ENCODE results near the gene NR2F2.

Gene NR2F2

GRCh38 chr15:96293441-96293840 is 37.1 kb upstream of the NR2F2 start:
- H3K18ac ChIP-seq (ENCODE audit: low read length): no peak overlapping the region
- H4K8ac ChIP-seq (ENCODE audit: low read depth, low read length): no peak overlapping the region
- no peak overlapping the region for H4K5ac ChIP-seq (ENCODE audit: low read length)
- no peak overlapping the region for H2AK5ac ChIP-seq (ENCODE audit: low read length)
- no peak overlapping the region for H2BK15ac ChIP-seq (replicated peaks; ENCODE audit: low read depth)
- H3K23ac ChIP-seq (ENCODE audit: low read length): no peak overlapping the region
- DNase-seq: no peak
- no peak overlapping the region for H3K4ac ChIP-seq (ENCODE audit: low read depth, low read length)
- no peak overlapping the region for H2BK120ac ChIP-seq (ENCODE audit: low read depth, low read length)
- no peaks in the 10 kb centered on the region for H3K36me3 ChIP-seq (ENCODE audit: control insufficient read depth, insufficient read depth, low read length)
- no peak overlapping the region for H3K4me3 ChIP-seq (ENCODE audit: low read length)
- no peaks in the 10 kb centered on the region for H3K79me1 ChIP-seq (ENCODE audit: low read length)
- no peaks in the 10 kb centered on the region for H3K79me2 ChIP-seq (ENCODE audit: control insufficient read depth, insufficient read depth, low read length)
- no peak overlapping the region for H3K56ac ChIP-seq (ENCODE audit: low read length)
- no peak overlapping the region for H3K9ac ChIP-seq (ENCODE audit: low read length)
- no peak overlapping the region for H2BK5ac ChIP-seq (ENCODE audit: low read length)
- H3K27ac ChIP-seq (ENCODE audit: low read depth, low read length): no peak overlapping the region
- no peaks in the 10 kb centered on the region for H3K4me1 ChIP-seq (ENCODE audit: control insufficient read depth, low read depth, low read length)
- no CpG with 5 or more reads among the region's 4 CpGs for WGBS (ENCODE audit: extremely low coverage, insufficient coverage, low lambda C conversion rate)
- H3K27me3 ChIP-seq (ENCODE audit: insufficient read depth, low read length, poor library complexity): no peaks in the 10 kb centered on the region
- H3K4me2 ChIP-seq (ENCODE audit: low read length): no peak overlapping the region

GRCh38 chr15:96294766-96295165 is 35.7 kb upstream of the NR2F2 start:
- no peak overlapping the region for H3K4me3 ChIP-seq (ENCODE audit: low read length)
- no peak overlapping the region for H3K4me2 ChIP-seq (ENCODE audit: low read length)
- no peaks in the 10 kb centered on the region for H3K79me2 ChIP-seq (ENCODE audit: control insufficient read depth, insufficient read depth, low read length)
- H3K27ac ChIP-seq (ENCODE audit: low read depth, low read length): no peak overlapping the region
- no peak overlapping the region for H4K8ac ChIP-seq (ENCODE audit: low read depth, low read length)
- H3K56ac ChIP-seq (ENCODE audit: low read length): no peak overlapping the region
- no peak overlapping the region for H2BK15ac ChIP-seq (replicated peaks; ENCODE audit: low read depth)
- no peak overlapping the region for H3K4ac ChIP-seq (ENCODE audit: low read depth, low read length)
- H3K27me3 ChIP-seq (ENCODE audit: insufficient read depth, low read length, poor library complexity): no peaks in the 10 kb centered on the region
- H3K36me3 ChIP-seq (ENCODE audit: control insufficient read depth, insufficient read depth, low read length): no peaks in the 10 kb centered on the region
- no peak for DNase-seq
- H3K4me1 ChIP-seq (ENCODE audit: control insufficient read depth, low read depth, low read length): no peaks in the 10 kb centered on the region
- H3K18ac ChIP-seq (ENCODE audit: low read length): no peak overlapping the region
- H2BK5ac ChIP-seq (ENCODE audit: low read length): no peak overlapping the region
- no peaks in the 10 kb centered on the region for H3K79me1 ChIP-seq (ENCODE audit: low read length)
- no peak overlapping the region for H3K23ac ChIP-seq (ENCODE audit: low read length)
- no peak overlapping the region for H2BK120ac ChIP-seq (ENCODE audit: low read depth, low read length)
- no CpG with 5 or more reads among the region's 4 CpGs for WGBS (ENCODE audit: extremely low coverage, insufficient coverage, low lambda C conversion rate)
- no peak overlapping the region for H3K9ac ChIP-seq (ENCODE audit: low read length)
- no peak overlapping the region for H4K5ac ChIP-seq (ENCODE audit: low read length)
- no peak overlapping the region for H2AK5ac ChIP-seq (ENCODE audit: low read length)

- Histone ChIP-seq H3K27me3 (ENCODE audit: insufficient read depth, low read length, poor library complexity) (no peaks in the 10 kb centered on the region), H2AK5ac (ENCODE audit: low read length) (no peak overlapping the region), H3K79me1 (ENCODE audit: low read length) (no peaks in the 10 kb centered on the region), H4K8ac (ENCODE audit: low read depth, low read length) (no peak overlapping the region), H3K9ac (ENCODE audit: low read length) (no peak overlapping the region), H3K4me2 (ENCODE audit: low read length) (no peak overlapping the region), H3K56ac (ENCODE audit: low read length) (no peak overlapping the region), H2BK120ac (ENCODE audit: low read depth, low read length) (no peak overlapping the region), H2BK15ac (replicated peaks; ENCODE audit: low read depth) (no peak overlapping the region), H2BK5ac (ENCODE audit: low read length) (no peak overlapping the region), H4K5ac (ENCODE audit: low read length) (no peak overlapping the region), H3K4me1 (ENCODE audit: control insufficient read depth, low read depth, low read length) (no peaks in the 10 kb centered on the region), H3K4ac (ENCODE audit: low read depth, low read length) (no peak overlapping the region), H3K4me3 (ENCODE audit: low read length) (no peak overlapping the region), H3K18ac (ENCODE audit: low read length) (no peak overlapping the region), H3K27ac (ENCODE audit: low read depth, low read length) (no peak overlapping the region), H3K23ac (ENCODE audit: low read length) (no peak overlapping the region), H3K36me3 (ENCODE audit: control insufficient read depth, insufficient read depth, low read length) (no peaks in the 10 kb centered on the region), H3K79me2 (ENCODE audit: control insufficient read depth, insufficient read depth, low read length) (no peaks in the 10 kb centered on the region)
- WGBS (ENCODE audit: extremely low coverage, insufficient coverage, low lambda C conversion rate): no CpG with 5 or more reads among the region's 9 CpGs
- no peak for DNase-seq
Measured at GRCh38 chr15:96296264-96296663, 34.2 kb upstream of the NR2F2 start.

GRCh38 chr15:96297783-96298182 is 32.7 kb upstream of the NR2F2 start:
- Histone ChIP-seq H3K23ac (ENCODE audit: low read length) (no peak overlapping the region), H2AK5ac (ENCODE audit: low read length) (no peak overlapping the region), H2BK15ac (replicated peaks; ENCODE audit: low read depth) (no peak overlapping the region), H3K79me1 (ENCODE audit: low read length) (no peaks in the 10 kb centered on the region), H3K79me2 (ENCODE audit: control insufficient read depth, insufficient read depth, low read length) (no peaks in the 10 kb centered on the region), H3K4me3 (ENCODE audit: low read length) (no peak overlapping the region), H3K4me2 (ENCODE audit: low read length) (no peak overlapping the region), H3K4ac (ENCODE audit: low read depth, low read length) (no peak overlapping the region), H3K36me3 (ENCODE audit: control insufficient read depth, insufficient read depth, low read length) (no peaks in the 10 kb centered on the region), H2BK5ac (ENCODE audit: low read length) (no peak overlapping the region), H3K4me1 (ENCODE audit: control insufficient read depth, low read depth, low read length) (no peaks in the 10 kb centered on the region), H3K56ac (ENCODE audit: low read length) (no peak overlapping the region), H3K9ac (ENCODE audit: low read length) (no peak overlapping the region), H3K27ac (ENCODE audit: low read depth, low read length) (no peak overlapping the region), H3K18ac (ENCODE audit: low read length) (no peak overlapping the region), H3K27me3 (ENCODE audit: insufficient read depth, low read length, poor library complexity) (no peaks in the 10 kb centered on the region), H2BK120ac (ENCODE audit: low read depth, low read length) (no peak overlapping the region), H4K5ac (ENCODE audit: low read length) (no peak overlapping the region), H4K8ac (ENCODE audit: low read depth, low read length) (no peak overlapping the region)
- no peak for DNase-seq
- no CpG with 5 or more reads among the region's 4 CpGs for WGBS (ENCODE audit: extremely low coverage, insufficient coverage, low lambda C conversion rate)

- H2AK5ac ChIP-seq (ENCODE audit: low read length): no peak overlapping the region
- H3K79me2 ChIP-seq (ENCODE audit: control insufficient read depth, insufficient read depth, low read length): no peaks in the 10 kb centered on the region
- no peaks in the 10 kb centered on the region for H3K4me1 ChIP-seq (ENCODE audit: control insufficient read depth, low read depth, low read length)
- H2BK15ac ChIP-seq (replicated peaks; ENCODE audit: low read depth): no peak overlapping the region
- H3K9ac ChIP-seq (ENCODE audit: low read length): no peak overlapping the region
- DNase-seq: no peak
- no peak overlapping the region for H3K23ac ChIP-seq (ENCODE audit: low read length)
- no peak overlapping the region for H3K4me2 ChIP-seq (ENCODE audit: low read length)
- H4K5ac ChIP-seq (ENCODE audit: low read length): no peak overlapping the region
- no peak overlapping the region for H2BK5ac ChIP-seq (ENCODE audit: low read length)
- no peaks in the 10 kb centered on the region for H3K27me3 ChIP-seq (ENCODE audit: insufficient read depth, low read length, poor library complexity)
- H3K56ac ChIP-seq (ENCODE audit: low read length): no peak overlapping the region
- H3K4me3 ChIP-seq (ENCODE audit: low read length): no peak overlapping the region
- H3K36me3 ChIP-seq (ENCODE audit: control insufficient read depth, insufficient read depth, low read length): no peaks in the 10 kb centered on the region
- H3K27ac ChIP-seq (ENCODE audit: low read depth, low read length): no peak overlapping the region
- H3K79me1 ChIP-seq (ENCODE audit: low read length): no peaks in the 10 kb centered on the region
- no peak overlapping the region for H2BK120ac ChIP-seq (ENCODE audit: low read depth, low read length)
- H3K4ac ChIP-seq (ENCODE audit: low read depth, low read length): no peak overlapping the region
- no peak overlapping the region for H3K18ac ChIP-seq (ENCODE audit: low read length)
- WGBS (ENCODE audit: extremely low coverage, insufficient coverage, low lambda C conversion rate): no CpG with 5 or more reads among the region's 2 CpGs
- no peak overlapping the region for H4K8ac ChIP-seq (ENCODE audit: low read depth, low read length)
Measured at GRCh38 chr15:96298217-96298616, 32.3 kb upstream of the NR2F2 start.

- no peak overlapping the region for H3K4ac ChIP-seq (ENCODE audit: low read depth, low read length)
- H2BK15ac ChIP-seq (replicated peaks; ENCODE audit: low read depth): no peak overlapping the region
- WGBS (ENCODE audit: extremely low coverage, insufficient coverage, low lambda C conversion rate): no CpG with 5 or more reads among the region's 5 CpGs
- no peak overlapping the region for H3K4me2 ChIP-seq (ENCODE audit: low read length)
- no peak overlapping the region for H4K8ac ChIP-seq (ENCODE audit: low read depth, low read length)
- H3K27ac ChIP-seq (ENCODE audit: low read depth, low read length): no peak overlapping the region
- H3K79me1 ChIP-seq (ENCODE audit: low read length): no peaks in the 10 kb centered on the region
- no peak overlapping the region for H3K23ac ChIP-seq (ENCODE audit: low read length)
- no peak overlapping the region for H2AK5ac ChIP-seq (ENCODE audit: low read length)
- no peak overlapping the region for H3K9ac ChIP-seq (ENCODE audit: low read length)
- H3K4me3 ChIP-seq (ENCODE audit: low read length): no peak overlapping the region
- H3K4me1 ChIP-seq (ENCODE audit: control insufficient read depth, low read depth, low read length): no peaks in the 10 kb centered on the region
- H3K18ac ChIP-seq (ENCODE audit: low read length): no peak overlapping the region
- no peak overlapping the region for H2BK5ac ChIP-seq (ENCODE audit: low read length)
- H2BK120ac ChIP-seq (ENCODE audit: low read depth, low read length): no peak overlapping the region
- H4K5ac ChIP-seq (ENCODE audit: low read length): no peak overlapping the region
- no peak overlapping the region for H3K56ac ChIP-seq (ENCODE audit: low read length)
- no peaks in the 10 kb centered on the region for H3K36me3 ChIP-seq (ENCODE audit: control insufficient read depth, insufficient read depth, low read length)
- no peak for DNase-seq
- H3K27me3 ChIP-seq (ENCODE audit: insufficient read depth, low read length, poor library complexity): no peaks in the 10 kb centered on the region
- H3K79me2 ChIP-seq (ENCODE audit: control insufficient read depth, insufficient read depth, low read length): no peaks in the 10 kb centered on the region
Measured at GRCh38 chr15:96300836-96301235, 29.7 kb upstream of the NR2F2 start.

All from mesendoderm (in vitro differentiated cells).